IMR-90 (cell line): ENCODE results near the gene FUT1.

Source experiments
- CEBPB ChIP-seq: IDR thresholded peaks from 2 replicates; pipeline ENCODE4 v1.6.1; 2012; ENCODE audit warnings: low read depth, low read length, improper control_type of control experiment
- MXI1 ChIP-seq: IDR thresholded peaks from 2 replicates; pipeline ENCODE4 v1.6.1; 2012; ENCODE audit warnings: low read depth, mild to moderate bottlenecking, low read length, moderate library complexity, borderline replicate concordance
- NFE2L2 ChIP-seq: fragments of 150-350 bp; IDR thresholded peaks from 2 replicates; pipeline ENCODE4 v1.6.1; 2016; ENCODE audit warnings: low read depth, mild to moderate bottlenecking, low read length
- POLR2A ChIP-seq: IDR thresholded peaks from 2 replicates; pipeline ENCODE4 v1.6.1; 2012; ENCODE audit warnings: mild to moderate bottlenecking, low read depth, low read length
- RCOR1 ChIP-seq: IDR thresholded peaks from 2 replicates; pipeline ENCODE4 v1.6.1; 2012; ENCODE audit warnings: mild to moderate bottlenecking, low read length, improper control_type of control experiment; ENCODE audit not compliant: insufficient replicate concordance
- TF ChIP-seq, protein P1 (sequence below): conservative IDR thresholded peaks from 2 replicates; pipeline ENCODE4 v1.5.1; 2012; ENCODE audit warnings: mild to moderate bottlenecking, low read depth, low read length, improper control_type of control experiment

DNA sequence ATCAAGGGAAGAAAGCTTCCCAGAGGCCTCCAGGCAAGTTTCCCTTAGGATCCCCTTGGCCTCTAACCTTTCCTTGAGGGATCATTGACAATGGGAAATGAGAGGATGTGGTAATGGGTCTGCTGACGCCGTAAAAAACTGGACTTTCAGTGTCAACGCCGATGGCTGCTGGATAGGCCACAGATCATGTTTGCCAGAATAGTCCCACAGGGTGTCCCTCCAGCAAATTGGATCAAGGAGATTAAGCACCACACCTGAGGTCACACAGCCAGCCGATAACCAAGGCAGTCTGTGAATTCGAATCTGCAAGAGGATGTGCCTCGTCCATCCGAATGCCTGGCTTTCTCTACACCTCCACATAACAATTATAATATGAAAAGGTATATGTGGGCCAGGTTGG is 40.8 kb upstream of the FUT1 start:
- TF ChIP-seq, protein P1, sequence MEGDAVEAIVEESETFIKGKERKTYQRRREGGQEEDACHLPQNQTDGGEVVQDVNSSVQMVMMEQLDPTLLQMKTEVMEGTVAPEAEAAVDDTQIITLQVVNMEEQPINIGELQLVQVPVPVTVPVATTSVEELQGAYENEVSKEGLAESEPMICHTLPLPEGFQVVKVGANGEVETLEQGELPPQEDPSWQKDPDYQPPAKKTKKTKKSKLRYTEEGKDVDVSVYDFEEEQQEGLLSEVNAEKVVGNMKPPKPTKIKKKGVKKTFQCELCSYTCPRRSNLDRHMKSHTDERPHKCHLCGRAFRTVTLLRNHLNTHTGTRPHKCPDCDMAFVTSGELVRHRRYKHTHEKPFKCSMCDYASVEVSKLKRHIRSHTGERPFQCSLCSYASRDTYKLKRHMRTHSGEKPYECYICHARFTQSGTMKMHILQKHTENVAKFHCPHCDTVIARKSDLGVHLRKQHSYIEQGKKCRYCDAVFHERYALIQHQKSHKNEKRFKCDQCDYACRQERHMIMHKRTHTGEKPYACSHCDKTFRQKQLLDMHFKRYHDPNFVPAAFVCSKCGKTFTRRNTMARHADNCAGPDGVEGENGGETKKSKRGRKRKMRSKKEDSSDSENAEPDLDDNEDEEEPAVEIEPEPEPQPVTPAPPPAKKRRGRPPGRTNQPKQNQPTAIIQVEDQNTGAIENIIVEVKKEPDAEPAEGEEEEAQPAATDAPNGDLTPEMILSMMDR, result no peak
- TF ChIP-seq NFE2L2, result no peak
- TF ChIP-seq POLR2A, result no peak
- no peak for TF ChIP-seq RCOR1
- no peak for TF ChIP-seq MXI1
- no peak for TF ChIP-seq CEBPB
